ENCODE measurements around the gene CALHM4. TPM values are rescaled to one million over a fixed set of nuclear protein-coding genes. Genes with fewer than 3 reads are reported as not detected.

The CALHM4 gene
- total RNA-seq (2014; rRNA removed), result 0.26 and 1.3 TPM in 2 replicates
- not detected for polyA plus RNA-seq (2012)

DNA sequence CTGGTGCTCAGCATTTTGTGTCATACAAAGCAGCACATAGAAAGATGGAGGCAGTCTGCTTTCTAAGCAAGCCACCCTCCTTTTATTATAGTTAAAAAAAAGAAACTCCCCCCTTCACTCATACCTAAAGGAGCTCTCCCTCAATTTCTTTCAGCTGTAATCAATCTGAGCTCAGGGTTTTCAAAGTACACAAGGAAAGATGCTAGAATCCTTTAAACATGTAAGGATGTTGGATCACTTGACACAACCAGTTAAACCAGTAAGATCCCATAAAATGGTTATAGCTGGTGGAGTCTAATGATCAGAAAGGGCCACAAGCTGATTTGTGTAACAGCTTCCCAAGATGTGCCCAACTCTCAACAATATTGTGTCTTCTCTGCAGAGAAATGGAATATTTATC lies at the start of gene CALHM4:
CALHM4 (plus strand) TSS at position 301 of the 400 bp plus-strand sequence; CDS start at position 344, 43 bp downstream.
- DNase-seq (ENCODE audit: low read depth), result no peak

- no peak for DNase-seq (ENCODE audit: low read depth)
Measured at GRCh38 chr6:116507324-116507723, 46.2 kb upstream of the CALHM4 start.

DNA sequence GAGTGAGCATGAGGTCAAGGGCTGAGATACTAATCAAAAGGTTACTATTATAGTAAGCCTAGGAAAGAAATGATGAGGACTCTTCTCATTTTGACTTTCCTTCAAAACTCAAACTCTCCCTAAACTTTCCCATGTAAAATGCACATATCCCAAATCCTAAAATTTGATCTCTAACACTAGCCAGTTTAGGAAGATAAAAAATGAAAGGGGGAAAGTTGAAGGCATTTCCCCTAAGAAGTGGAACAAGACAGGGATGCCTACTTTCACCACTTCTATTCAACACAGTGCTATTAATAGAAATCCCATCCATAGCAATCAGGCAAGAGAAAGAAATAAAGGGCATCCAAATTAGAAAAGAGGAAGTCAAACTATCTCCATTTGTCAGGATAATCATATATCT lies 45.0 kb upstream of the CALHM4 start:
- no peak for DNase-seq (ENCODE audit: low read depth)

GRCh38 chr6:116511424-116512110 lies 42.0 kb upstream of the CALHM4 start, which contains the start of gene CALHM5:
CALHM5 (plus strand) TSS chr6:116511639; CDS start chr6:116511697, 58 bp downstream.
- DNase-seq (ENCODE audit: low read depth), result peak; percentile 95

DNA sequence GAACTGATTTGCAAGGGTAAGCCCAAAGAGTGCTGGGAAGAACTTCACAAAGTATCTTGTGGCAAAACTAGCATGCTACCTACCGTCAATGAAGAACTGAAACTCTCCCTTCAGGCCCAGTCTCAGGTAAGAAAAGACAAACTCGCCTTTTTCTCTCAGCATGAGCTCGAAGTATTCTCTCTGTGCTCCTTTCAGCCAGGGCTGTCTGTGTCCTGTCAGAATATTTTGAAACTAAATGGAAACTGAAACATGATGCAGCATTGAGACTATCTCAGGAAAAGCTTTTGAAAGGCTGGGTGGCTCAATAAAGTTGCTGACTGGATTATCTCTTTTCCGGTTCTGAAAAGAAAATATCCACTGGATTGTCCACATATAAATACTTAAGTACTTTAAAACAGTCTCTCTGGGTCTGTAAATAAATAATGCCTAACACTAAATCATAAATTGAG lies 41.4 kb upstream of the CALHM4 start:
- DNase-seq (ENCODE audit: low read depth), result no peak

DNA sequence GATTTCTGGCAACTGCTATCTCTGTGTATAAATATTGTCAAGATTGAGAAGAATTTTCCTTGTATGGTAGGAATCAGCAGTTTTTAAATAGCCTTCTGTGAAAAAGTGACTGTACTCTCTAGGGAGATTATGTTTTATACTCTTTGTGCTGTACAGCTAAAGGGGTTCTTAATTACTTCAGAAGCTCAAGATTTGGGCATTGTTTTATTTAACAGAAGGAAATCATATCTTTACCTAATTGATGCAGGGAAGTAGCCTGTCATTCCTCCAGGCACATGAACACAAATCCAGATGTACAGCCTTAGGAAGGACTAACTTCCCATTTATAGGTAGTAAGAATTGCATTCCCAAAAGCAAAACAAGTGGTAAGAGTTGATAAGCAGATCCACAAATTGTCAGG lies 40.8 kb upstream of the CALHM4 start:
- DNase-seq (ENCODE audit: low read depth), result peak; percentile 20

DNA sequence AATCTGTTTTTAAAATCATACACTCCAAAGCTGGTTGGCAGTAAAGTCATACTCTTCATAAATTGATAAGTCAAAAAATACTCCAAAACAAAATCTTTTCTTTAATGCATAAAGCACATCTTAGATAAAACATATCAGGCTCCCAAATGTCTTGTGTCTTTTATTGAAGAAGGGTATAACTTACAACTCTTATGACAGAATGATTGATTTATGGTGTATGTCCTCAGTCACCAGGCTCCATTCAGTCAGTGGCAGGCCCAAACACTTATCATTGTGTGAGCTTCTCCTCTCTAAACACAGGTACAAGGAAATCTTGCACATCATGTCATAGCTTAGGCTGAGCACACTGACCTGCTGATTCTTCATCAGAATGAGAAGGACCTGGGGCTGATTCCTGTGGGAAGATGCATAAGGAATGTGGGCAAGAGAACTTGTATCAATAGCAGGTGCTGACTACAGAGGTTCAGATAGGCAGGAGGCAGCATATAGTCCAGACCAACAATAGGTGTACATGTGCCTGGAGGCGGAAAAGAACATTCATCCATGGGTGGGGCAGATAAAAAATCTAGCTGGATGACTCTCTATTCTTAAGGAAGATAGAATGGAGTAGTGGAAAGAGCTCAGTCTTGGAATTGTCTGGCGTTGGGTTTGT lies 40.2 kb upstream of the CALHM4 start:
- no peak for DNase-seq (ENCODE audit: low read depth)

GRCh38 chr6:116514111-116514510 lies 39.4 kb upstream of the CALHM4 start:
- DNase-seq (ENCODE audit: low read depth), result no peak

DNA sequence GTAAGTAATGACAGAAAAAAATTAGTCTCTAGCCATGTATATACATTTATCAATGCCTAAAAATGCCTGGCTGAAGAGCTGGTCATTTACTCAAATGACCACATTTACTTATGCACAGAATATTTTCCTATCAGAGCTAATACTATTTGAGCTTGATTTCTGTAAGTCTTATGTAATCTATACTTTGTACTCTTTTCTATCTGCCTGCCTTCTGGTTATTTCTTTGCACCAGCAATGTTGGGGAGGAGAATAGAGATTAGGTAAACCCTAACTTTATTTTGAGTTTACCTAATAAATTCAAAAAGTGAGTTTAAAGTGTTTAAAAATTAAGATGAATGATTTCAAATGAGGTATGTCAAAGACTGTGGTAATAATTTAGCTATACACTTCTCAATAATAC lies 38.4 kb upstream of the CALHM4 start:
- DNase-seq (ENCODE audit: low read depth), result no peak

GRCh38 chr6:116518621-116519368 lies 34.8 kb upstream of the CALHM4 start:
- DNase-seq (ENCODE audit: low read depth), result no peak

- DNase-seq (ENCODE audit: low read depth), result no peak
Measured at GRCh38 chr6:116522896-116523295, 30.7 kb upstream of the CALHM4 start.

DNA sequence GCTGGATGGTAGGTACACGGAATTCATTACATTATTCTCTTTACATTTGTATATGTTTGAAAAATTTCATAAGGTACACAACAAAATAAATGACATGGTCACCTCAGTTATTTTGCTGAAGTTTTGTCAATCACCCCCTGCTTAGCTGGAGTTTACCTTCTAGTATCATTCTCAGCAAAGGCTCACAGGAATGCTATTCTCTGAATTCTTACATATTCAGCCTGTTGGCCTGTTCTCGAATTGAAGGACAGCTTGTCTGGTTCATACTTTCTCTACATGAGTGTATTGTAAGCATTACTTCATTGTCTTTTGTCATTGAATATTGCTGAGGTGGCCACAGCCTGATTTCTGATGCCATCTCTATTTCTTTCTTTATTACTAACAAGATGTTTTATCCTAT lies 29.3 kb upstream of the CALHM4 start:
- no peak for DNase-seq (ENCODE audit: low read depth)

GRCh38 chr6:116528133-116528532 lies 25.4 kb upstream of the CALHM4 start:
- DNase-seq (ENCODE audit: low read depth), result no peak

GRCh38 chr6:116528780-116529179 lies 24.8 kb upstream of the CALHM4 start:
- no peak for DNase-seq (ENCODE audit: low read depth)

- DNase-seq (ENCODE audit: low read depth), result no peak
Measured at GRCh38 chr6:116529466-116530290, 23.9 kb upstream of the CALHM4 start.

- no peak for DNase-seq (ENCODE audit: low read depth)
Measured at GRCh38 chr6:116530436-116530835, 23.1 kb upstream of the CALHM4 start.

DNA sequence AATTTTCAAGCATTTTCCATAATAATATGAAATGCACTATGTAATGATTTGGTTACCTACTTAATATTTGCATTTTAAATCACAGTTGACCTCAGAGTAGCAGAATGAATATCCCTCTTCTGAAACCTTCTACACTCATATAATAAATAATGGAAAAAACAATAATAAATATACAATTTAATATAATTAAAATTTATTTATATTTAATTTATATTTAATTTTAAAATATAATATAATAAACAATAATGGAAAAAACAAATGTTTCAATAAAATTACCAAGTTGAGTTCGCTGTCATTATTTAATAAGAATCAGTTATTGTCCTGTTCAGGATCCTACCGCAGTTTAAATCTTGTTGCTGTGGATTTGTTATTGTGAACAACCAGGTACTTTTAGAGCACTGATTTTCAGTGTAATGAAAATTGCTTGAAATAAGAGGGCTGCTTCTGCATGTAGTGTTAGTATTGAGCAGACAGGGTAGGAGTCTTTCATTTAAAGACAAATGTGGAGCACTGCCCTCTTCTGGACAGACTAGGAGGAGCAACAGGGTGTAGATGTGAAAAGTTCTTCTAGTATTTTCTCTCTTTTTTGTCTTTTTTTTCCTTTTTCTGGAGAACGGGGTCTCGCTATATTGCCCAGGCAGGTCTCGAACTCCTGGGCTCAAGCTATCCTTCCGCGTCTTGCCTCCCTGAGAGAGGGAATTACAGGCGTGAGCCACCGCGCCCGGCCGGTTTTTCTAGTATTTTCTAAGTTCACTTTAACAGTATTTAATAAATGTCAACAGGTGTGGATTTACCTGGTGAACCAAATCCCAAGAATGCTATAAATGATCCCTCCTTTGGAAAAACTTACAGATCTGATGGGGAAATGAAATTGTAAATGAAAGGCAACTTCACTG lies 21.6 kb upstream of the CALHM4 start:
- peak; percentile 71 for DNase-seq (ENCODE audit: low read depth)

DNA sequence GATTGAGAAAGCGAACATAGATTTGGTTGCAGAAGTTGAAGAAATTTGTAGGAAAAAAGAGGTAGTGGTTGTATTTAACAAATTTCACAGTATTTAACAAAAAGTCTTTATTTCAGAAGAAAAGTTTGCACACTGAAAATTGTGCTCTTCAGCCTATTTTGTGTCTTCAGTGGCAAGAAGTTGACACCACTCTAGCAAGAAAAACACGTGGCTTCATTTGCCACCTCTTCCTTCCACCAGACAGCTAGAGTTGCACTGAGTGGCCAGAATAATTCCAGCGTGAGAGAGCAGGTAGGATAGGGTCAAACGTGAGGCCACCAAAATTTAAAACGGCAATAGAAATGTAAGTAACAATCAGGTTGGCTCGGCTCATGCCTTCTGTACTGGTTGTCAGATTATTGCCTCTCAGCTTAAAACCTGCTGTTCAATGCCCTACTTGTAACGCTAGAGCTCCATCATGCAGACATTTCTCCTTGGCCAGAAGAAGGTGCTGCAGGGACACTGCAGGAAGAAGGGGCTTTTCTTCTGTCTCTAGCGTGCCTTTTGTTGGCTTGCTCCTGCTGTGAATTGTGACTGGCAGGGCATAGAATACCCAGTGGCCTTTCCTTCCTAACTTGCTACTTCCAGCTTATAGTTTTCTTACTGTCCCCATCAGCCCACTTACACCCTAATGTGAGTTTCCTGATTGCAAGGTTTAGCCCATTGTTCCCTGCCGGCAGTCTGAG lies 20.2 kb upstream of the CALHM4 start:
- no peak for DNase-seq (ENCODE audit: low read depth)

DNA sequence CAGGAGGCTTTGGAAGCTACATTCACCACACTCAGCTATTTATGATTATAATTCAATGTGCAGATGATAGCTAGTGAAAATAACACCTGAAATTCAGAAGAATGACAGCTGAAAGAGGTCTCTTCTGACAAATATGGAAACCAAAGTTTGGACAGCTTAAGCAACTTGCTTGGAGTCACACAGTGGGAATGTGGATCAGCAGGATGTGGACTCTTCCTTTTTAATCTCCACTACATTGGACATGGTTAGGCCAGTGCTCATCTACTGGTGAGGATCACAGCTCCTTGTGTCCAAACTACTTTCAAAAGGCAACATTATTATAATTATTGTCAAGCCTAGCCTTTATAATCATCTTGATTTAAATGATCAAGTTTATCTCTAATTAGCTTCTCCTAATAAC lies 18.4 kb upstream of the CALHM4 start:
- DNase-seq (ENCODE audit: low read depth), result no peak

DNA sequence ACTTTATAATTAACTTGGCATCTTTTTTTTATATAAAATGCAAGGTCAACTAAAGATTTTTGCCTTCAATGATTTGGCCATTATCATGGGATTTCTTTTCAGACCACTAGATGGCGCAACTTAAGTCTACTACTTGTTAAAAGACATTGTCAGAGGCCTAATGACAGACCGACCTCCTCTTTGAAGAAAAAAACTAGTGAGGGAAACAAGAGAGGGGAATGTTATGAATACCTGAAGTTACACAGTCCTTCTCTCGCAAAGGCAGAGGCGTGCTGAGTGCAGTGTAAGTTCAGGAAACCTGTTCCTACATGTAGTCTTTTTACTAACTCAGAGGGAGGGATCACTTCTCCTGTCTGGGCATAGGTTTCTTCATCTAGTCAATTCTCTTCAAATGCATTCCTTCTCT lies 17.3 kb upstream of the CALHM4 start:
- DNase-seq (ENCODE audit: low read depth), result peak; percentile 71
